Sciatic nerve (tissue), 2 donors: Measurements from ENCODE around the gene ENAM. TPM values are rescaled to one million over a fixed set of nuclear protein-coding genes. Genes with fewer than 3 reads are reported as not detected.
"Not testable (repeated sequence)": the region's sequence is repeated elsewhere in the genome, so short reads cannot be mapped to it uniquely, and the experiment has no call there.

Experiments used
- ATAC-seq: fragments of 200-7000 bp; cut with Tn5 transposase; one replicate; pipeline ENCODE4 v1.9.1; 2020; ENCODE audit warnings: mild to moderate bottlenecking, moderate library complexity
- DNase-seq: peaks from one replicate; pipeline ENCODE4 v3.0.0-alpha.2; 2020; ENCODE audit warnings: low spot score
- intact Hi-C: fragments of 100-400 bp; cut with DNase I; formaldehyde crosslinking; loops from one replicate; pipeline ENCODE4 v1.14.2; 2022
- total RNA-seq: library from RNA; stranded (reverse); fragmentation: NEBNext Ultra II Directional; extraction: Animal tissue kit (Norgen Biotek cat#: 25700); gene quantifications from one replicate; pipeline ENCODE4 v1.2.1, GENCODE V29; 2021
- donor health status: DM: no; HTN: no; CAD: no.
- donor health status: DM: no; HTN: no; CAD: no.

Gene ENAM
- total RNA-seq, 1 donor from 2014 or later: not detected

DNA sequence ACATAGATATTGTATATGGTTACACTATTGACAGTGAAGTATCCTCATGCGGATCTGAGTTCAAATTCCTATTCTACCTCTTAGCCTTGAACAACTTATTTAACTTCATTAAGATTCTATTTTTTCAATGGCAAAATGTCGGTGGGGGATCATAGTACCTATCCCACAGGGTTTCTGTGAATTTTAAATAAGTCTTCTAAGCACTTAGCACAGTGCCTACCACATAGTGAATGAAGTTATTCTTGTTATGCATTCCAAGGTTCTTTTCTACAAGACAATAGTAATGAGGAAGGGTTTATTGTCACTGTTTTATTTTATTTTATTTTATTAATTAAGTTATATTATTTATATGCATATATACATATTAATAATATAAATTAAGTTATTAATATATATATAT lies 8.8 kb upstream of the ENAM start:
- no peak for DNase-seq
- intact Hi-C loops: no loop called here
- no peak for ATAC-seq

- ATAC-seq: peak; percentile 38
- DNase-seq: no peak
- intact Hi-C loops: no loop called here
These were observed 5.2 kb upstream of the ENAM start for GRCh38 chr4:70623323-70623722.

DNA sequence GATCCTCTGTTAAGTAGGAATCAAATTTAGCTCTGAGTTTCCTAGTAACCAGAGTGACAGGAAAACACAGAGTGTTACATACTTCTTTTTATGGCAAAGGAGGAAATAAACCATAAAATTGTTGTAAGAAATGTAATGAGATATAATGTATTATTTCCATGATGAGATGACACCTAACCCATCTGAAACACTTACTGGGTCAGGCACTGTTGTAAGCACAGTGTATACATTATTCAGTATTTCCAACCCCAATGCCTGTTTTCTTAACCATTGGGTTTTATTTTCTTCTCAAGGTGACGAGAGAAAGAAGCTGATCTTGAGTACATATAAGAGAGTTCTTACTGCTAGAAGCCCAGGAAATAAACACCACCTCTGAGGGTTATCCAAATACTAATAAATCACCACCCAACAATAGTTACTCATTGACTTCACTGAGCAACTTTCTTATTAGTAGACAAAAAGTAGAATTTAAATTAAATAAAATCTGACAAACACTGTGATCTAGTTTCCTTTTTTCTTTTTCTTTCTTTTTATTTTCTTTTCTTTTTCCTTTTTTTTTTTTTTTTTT lies 4.2 kb upstream of the ENAM start:
- ATAC-seq (no peak), DNase-seq (no peak)
- intact Hi-C loops: no loop called here

DNA sequence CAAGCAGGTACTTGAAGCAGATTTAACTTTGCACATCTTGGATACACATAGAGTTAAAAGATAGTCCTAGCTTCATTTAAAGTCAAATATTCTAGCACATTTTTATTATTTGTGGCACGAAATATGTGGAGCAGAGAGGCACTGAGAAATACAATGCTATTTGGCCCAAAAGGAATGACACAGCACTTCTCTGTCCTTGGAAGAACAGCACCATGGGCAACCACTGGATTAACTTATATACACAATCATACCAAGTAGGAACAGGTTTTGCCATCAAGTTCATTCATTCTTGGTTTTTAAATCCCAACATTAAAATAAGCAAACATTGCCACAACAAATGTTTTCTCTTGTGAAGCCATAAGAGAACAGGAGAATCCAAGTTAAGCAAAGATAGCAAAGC lies 924 bp upstream of the ENAM start:
- ATAC-seq (no peak), DNase-seq (no peak)
- intact Hi-C loops: no loop called here

DNA sequence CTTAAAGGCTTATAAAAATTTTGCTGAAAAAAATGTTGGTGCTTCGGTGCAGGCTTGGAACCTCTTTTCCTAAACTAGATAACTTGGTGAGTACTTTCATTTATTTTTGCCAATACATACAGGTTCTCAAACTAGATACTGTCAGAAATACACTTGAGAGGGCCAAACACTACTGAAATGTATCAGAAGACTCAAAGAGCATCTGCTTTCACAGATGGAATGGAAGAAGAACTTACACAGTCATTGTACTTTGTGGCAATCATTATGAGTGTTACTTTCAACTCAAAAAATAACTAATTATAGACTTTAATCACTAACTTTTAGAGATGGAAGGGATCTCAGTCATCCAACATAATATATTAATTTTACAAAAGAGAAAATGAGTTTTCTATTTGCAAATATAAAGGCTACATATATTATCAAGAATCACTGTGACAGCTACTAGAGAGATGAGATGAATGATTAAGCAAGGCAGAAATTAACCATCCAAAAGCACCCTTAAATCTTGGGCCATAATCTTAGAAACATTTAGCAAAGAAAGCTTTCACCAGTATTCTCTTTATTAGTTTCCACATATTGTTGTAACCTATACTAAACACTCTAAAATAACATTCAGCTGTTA lies 1.0 kb downstream of the ENAM start:
- DNase-seq: no peak
- intact Hi-C loops: no loop called here
- ATAC-seq: no peak

GRCh38 chr4:70630162-70630561 lies 1.6 kb downstream of the ENAM start:
- intact Hi-C loops: no loop called here
- DNase-seq: no peak
- ATAC-seq: no peak

DNA sequence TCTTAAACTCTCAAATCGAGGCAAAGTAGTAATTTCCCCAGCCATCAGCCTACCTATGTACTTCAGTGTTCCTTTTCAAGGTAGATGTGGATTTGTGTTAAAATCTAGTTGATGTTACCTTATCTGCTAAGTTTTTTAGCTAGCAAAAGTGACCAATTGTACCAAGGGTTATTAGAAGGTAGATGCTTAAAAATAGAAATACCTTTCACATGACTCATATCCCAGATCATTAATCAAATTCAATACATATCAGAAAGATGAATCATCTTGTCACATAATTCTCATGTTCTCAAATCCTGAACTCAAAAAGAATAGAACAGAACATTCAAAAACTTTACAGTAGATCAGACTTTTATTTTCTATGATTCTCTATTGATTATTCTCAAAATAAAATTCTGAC lies 3.5 kb downstream of the ENAM start:
- intact Hi-C loops: no loop called here
- no peak for DNase-seq
- ATAC-seq: no peak

- intact Hi-C loops: no loop called here
- DNase-seq: no peak
- ATAC-seq: no peak
These were observed 5.9 kb downstream of the ENAM start for GRCh38 chr4:70634482-70634881.

- intact Hi-C loops: no loop called here
- no peak for ATAC-seq
- no peak for DNase-seq
These were observed 8.8 kb downstream of the ENAM start for GRCh38 chr4:70637239-70637913.

- DNase-seq (no peak), ATAC-seq (no peak)
- intact Hi-C loops: no loop called here
These were observed 11.6 kb downstream of the ENAM start for GRCh38 chr4:70640192-70640591.

- intact Hi-C loops: not testable (repeated sequence)
These were observed 22.2 kb downstream of the ENAM start for GRCh38 chr4:70650741-70651140.

DNA sequence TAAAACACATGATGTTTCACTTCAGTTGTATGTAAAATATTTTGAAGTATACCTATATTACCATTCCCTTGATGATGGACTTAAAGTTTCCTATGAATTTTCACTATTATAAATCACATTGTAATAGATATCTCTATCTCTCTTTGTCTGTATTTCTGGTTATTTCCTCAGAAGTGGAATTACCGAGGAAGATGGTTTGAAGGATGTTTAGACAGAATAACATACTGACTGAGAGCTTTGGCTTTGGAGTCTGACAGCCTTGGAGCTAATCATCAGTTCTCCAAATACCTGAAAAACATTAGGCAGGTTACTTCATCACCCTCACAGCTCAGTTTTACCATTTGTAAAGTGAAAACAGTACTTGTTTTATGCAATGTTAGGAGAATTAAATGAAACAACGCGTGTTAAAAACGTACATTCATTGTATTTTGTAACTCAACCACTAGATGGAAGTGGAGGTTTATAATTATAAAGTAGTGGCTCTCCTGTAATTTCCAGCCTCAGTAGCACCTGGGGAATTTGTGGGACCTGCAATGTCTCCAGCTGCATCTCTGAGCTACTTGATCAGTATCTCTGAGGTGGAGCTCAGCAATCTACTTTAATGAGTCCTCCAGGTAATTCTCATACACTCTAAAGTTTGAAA lies 23.4 kb downstream of the ENAM start:
- intact Hi-C loops: no loop called here

More at GRCh38 chr4:70650741-70651140, 22.2 kb downstream of the ENAM start:
- DNase-seq, ATAC-seq: not testable (repeated sequence)

GRCh38 chr4:70654605-70655011 lies 26.1 kb downstream of the ENAM start:
- intact Hi-C loops: no loop called here
- DNase-seq: no peak
- ATAC-seq: no peak

More for the DNA sequence above, 23.4 kb downstream of the ENAM start:
- DNase-seq (no peak), ATAC-seq (peak; percentile 56)

DNA sequence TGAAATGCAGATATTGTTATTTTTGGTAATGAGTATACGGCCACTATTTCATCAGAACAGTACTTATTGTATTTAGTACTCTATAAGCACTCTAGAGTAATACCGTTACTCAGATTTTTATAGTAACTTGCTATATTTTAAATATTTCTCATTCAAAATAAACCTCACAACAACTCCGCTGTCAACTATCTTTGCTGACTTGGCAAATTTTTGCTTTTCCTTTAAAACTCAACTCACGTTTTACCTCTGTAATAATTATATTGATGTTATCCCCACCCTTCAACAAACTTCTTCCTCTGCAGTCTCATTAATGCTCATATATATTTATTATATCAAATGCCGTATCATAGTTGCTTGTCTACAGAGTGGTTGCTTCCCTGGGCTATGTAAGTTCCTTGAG lies 28.8 kb downstream of the ENAM start:
- DNase-seq: no peak
- ATAC-seq: no peak
- intact Hi-C loops: no loop called here

DNA sequence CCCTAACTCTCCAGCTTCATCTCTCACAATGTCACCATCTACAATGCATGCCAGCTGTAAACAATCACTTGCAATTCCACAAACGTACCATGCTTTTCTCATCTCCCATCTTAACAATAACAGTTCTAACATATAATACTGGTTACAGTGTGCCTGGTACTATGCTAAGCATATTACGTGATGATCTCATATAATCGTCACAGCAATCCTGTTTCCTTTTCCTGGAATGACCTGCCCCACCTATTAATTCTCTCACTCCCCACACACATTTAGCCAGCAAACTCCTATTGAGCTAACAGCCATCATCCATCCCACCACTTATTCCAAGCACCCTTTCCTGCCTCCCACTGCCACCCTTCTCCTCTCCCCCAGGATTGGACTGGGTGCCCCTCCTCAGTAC lies 29.9 kb downstream of the ENAM start:
- no peak for ATAC-seq
- no peak for DNase-seq
- intact Hi-C loops: no loop called here

GRCh38 chr4:70660106-70660505 lies 31.6 kb downstream of the ENAM start:
- ATAC-seq (no peak), DNase-seq (no peak)
- intact Hi-C loops: no loop called here

DNA sequence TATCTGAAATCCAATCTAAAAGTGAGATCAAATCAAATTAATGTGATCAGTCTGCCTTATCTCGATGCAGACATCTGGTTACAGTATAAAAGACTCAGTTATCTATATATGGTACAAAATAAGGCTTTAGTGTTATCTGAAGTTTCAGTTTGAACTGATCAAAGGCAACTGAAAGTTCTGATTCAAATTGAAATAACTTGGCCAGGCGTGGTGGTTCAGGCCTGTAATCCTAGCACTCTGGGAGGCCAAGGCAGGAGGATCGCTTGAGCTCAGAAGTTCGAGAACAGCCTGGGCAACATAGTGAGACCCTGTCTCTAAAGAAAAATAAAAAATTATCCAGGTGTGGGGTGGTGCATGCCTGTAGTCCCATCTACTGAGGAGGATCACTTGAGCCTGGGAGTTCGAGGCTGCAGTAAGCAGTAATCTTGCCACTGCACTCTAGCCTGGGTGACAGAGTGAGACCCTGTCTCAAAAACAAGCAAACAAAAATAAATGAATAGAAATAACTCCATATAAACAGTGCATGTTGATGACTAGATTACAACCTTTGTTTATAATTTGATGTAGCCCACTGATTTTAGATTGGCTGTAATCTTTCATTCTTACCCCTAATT lies 32.9 kb downstream of the ENAM start:
- ATAC-seq, intact Hi-C loops, DNase-seq: not testable (repeated sequence)

GRCh38 chr4:70666369-70666768 lies 37.8 kb downstream of the ENAM start, which contains the start of gene JCHAIN:
Gene JCHAIN, minus strand, starts transcription at chr4:70666508. Its CDS starts 18 bp downstream, at chr4:70666490.
- intact Hi-C loops: no loop called here
- ATAC-seq (no peak), DNase-seq (no peak)

DNA sequence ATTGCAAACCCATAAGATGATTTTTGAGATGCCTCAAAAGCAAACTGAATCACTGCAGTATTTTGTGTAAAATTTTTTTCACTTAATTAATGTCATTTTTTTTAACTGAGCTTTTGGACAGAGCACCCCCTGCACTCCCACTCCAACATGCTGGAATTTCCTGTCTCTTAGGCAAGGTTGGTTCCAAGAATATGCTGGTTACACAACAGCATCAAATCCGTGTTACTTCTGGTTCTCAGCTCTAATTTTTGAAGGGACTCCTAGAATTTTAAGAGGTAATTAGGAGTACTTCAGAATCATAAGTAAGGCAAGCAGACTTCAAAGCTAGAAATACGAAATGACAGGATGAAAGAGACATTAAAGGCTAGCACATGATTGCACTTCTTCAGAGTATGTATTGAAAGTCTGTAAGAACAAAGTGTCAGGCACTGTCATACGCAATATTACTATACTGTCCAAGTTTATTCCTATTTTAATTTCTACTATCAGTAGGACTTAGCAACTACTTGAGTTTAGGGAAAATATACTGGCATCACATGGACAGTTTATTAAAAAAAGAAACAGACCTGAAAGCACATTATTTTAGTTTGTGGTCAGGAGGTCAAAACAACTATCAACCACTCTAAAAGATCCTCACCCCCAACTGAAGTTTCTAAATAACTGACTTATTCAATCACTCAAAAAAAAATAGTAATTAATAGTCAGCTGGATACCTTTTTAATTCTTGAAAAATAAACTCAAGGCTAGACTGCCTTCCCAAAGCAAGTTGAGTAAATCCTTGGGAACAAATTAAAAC lies 39.4 kb downstream of the ENAM start:
- intact Hi-C loops: no loop called here
- no peak for ATAC-seq
- DNase-seq: no peak
